ENCODE measurements around the gene SNX11.

The SNX11 gene

GRCh38 chr17:48162946-48163506, 55.5 kb downstream of the SNX11 start:
- peak in 1 of 2 experiments; percentile 43 for DNase-seq

- no peak for DNase-seq
Observed at GRCh38 chr17:48163809-48164208, 56.2 kb downstream of the SNX11 start.

- DNase-seq, result no peak
Observed at GRCh38 chr17:48169926-48170325, 62.4 kb downstream of the SNX11 start.
